HG02852 (cell line): ENCODE data around the gene APAF1.
"Not testable (repeated sequence)": the region's sequence is repeated elsewhere in the genome, so short reads cannot be mapped to it uniquely, and the experiment has no call there.

Experiments
- ATAC-seq: cut with Tn5 transposase; IDR thresholded peaks from one replicate; pipeline ENCODE4 v1.9.1; 2021; ENCODE audit warnings: mild to moderate bottlenecking, moderate library complexity; ENCODE audit not compliant: unreplicated experiment

The APAF1 gene

GRCh38 chr12:98754095-98754494 lies 109.0 kb downstream of the APAF1 start:
- ATAC-seq: peak; percentile 99

DNA sequence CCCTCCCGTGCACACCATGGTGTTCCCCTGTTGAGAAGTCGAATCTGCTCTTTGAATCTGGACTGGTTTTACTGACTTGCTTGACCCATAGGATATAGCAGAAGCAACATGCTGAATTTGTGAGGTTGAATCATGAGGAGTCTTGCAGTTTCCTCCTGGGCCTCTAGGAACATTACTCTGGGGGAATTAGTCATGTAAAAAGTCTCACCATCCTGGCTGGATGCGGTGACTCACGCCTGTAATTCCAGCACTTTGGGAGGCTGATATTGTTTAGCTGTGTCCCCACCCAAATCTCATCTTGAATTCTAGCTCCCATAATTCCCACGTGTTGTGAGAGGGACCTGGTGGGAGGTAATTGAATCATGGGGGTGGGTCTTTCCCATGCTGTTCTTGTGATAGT lies 110.8 kb downstream of the APAF1 start:
- ATAC-seq: not testable (repeated sequence)

GRCh38 chr12:98757455-98757854 lies 112.4 kb downstream of the APAF1 start:
- ATAC-seq: no peak

DNA sequence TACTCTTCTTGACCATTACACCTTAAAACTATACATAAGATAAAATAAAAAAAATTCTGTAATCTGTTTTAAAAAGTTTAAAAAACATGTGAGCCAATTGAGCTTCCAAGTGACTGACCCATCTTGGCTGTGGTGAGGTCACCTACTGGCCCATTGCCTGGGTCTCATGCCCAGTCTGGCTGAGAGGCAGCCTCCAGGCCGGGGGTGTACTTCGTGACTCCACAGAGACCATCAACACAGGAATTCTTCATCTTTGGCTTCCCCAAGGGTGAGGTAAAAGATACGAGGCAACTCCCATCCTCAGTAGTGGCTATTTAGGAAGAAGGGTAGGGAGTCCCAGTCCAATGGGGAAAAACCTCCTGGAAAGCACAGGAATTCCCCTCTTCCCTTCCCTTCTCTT lies 113.2 kb downstream of the APAF1 start:
- no peak for ATAC-seq

DNA sequence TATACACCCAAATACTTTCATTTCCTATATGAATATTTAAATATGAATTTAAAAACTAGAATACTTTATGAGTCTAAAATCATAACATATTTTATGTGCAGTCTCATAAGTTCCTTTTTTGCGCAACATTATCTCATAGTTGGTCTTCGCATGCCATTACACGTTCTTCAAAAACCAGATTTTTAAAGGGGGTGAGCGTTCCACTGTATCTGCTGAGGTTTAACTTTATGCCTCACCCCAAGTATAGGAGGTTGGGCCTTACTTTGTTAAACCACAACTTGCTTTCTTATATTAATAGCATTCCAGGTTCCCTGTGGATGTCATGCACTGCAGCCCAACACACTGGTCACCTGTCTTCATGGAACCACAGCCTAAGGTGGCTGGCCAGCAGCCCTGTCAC lies 118.6 kb downstream of the APAF1 start:
- no peak for ATAC-seq

DNA sequence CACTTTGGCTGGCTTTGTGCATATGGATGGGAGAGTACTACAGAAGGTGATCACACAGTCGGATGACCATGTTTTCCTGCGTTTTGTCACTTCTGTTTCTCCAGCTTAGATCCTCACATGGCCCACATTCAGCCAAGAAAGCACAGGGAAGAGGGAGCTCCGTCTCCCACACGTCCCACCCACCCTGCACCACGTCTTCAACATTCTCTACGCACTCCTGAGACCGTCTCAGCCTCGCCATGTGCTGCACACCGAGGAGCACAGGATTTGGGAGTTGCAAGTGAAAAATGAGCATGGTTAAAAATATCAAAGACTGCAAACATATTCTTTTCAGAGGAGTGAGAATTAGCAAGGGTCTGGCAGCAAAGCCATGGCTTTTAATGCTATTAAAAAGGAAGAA lies 122.2 kb downstream of the APAF1 start:
- no peak for ATAC-seq

GRCh38 chr12:98769068-98769467 lies 124.0 kb downstream of the APAF1 start:
- ATAC-seq: no peak

GRCh38 chr12:98770230-98770629 lies 125.1 kb downstream of the APAF1 start:
- ATAC-seq: no peak

DNA sequence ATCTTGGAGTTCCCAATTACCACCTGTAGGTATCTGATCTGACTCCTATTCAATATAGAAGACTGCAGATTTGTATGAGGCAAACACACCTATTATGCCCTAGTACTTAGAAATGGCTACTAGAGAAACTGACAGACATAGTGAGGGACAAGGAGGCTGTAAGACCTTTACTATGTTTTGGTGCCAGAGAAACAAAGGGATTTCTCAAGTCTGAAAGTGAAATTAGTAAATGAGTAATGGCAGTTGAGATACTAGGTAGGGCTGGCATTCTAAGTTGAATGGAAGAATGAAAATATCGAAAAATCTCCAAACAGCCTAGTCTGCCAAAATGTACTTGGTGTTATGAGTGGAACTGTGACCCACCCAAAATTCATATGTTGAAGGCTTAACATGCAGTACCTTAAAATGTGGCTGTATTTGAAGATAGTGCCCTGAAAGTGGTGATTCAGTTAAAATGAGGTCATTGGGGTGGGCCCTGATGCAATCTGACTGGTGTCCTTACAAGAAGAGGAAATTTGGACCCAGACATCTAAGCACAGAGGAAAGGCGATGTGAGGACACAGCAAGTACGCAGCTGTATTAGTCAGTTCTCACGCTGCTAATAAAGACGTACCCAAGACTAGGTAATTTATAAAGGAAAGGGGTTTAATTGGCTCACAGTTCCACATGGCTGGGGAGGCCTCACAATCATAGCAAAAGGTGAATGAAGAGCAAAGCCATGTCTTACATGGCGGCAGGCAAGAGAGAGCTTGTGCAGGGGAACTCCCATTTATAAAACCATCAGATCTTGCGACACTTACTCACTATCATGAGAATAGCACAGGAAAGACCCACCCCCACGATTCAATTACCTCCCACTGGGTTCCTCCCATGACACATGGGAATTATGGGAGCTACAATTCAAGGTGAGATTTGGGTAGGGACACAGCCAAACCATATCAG lies 127.0 kb downstream of the APAF1 start:
- no peak for ATAC-seq

- no peak for ATAC-seq
Measured at GRCh38 chr12:98772818-98773217, 127.7 kb downstream of the APAF1 start.

DNA sequence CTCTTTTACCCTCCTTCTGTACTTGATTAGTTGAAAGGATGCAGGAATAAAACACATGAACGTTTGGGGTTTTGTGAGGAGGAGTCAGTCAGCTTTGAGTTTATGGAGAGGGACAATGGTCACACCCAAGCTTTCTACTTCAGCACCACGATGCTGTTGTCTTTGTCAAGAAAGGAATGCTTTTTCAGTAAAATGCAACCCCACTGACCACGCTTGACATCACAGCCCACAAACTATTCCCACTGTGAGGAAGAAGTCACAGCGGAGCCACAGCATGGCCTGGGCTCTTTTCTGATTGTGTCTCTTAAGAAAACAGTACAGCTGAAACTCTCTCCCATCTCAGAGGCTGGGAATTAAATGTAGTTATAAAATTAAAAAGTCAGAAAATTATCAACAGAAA lies 135.2 kb downstream of the APAF1 start:
- no peak for ATAC-seq

GRCh38 chr12:98783420-98783819 lies 138.3 kb downstream of the APAF1 start:
- ATAC-seq: no peak
